GM19193 (cell line): ENCODE measurements around the gene FCGR3A.
"Not testable (repeated sequence)": the region's sequence is repeated elsewhere in the genome, so short reads cannot be mapped to it uniquely, and the experiment has no call there.

Experiments
- POLR2A ChIP-seq: IDR thresholded peaks from 4 replicates; pipeline ENCODE4 v1.6.1; 2011; ENCODE audit not compliant: insufficient read depth, insufficient read length; ENCODE audit errors: extremely low read depth

Gene FCGR3A

GRCh38 chr1:161549652-161550051, at the start of gene FCGR3A:
Gene FCGR3A, minus strand, starts transcription at chr1:161549818. Its CDS starts 82 bp downstream, at chr1:161549736.
- no peak for TF ChIP-seq POLR2A

GRCh38 chr1:161531986-161532643, 17.5 kb downstream of the FCGR3A start:
- TF ChIP-seq POLR2A: no peak

- TF ChIP-seq POLR2A: not testable (repeated sequence)
Measured at GRCh38 chr1:161523817-161524741, 25.5 kb downstream of the FCGR3A start, which contains the start of gene HSPA6. Gene HSPA6, plus strand, starts transcription at chr1:161524540. Its CDS starts 119 bp downstream, at chr1:161524659.

- no peak for TF ChIP-seq POLR2A
Measured at GRCh38 chr1:161511756-161512060, 37.9 kb downstream of the FCGR3A start.

- no peak for TF ChIP-seq POLR2A
Measured at GRCh38 chr1:161511018-161511755, 38.4 kb downstream of the FCGR3A start.

- no peak for TF ChIP-seq POLR2A
Measured at GRCh38 chr1:161510477-161510876, 39.1 kb downstream of the FCGR3A start.

GRCh38 chr1:161506336-161507223, 43.0 kb downstream of the FCGR3A start:
- no peak for TF ChIP-seq POLR2A

- no peak for TF ChIP-seq POLR2A
Measured at GRCh38 chr1:161505686-161506085, 43.9 kb downstream of the FCGR3A start.

GRCh38 chr1:161503394-161503748, 46.2 kb downstream of the FCGR3A start:
- no peak for TF ChIP-seq POLR2A

- TF ChIP-seq POLR2A: no peak
Measured at GRCh38 chr1:161502641-161503393, 46.8 kb downstream of the FCGR3A start.

GRCh38 chr1:161502181-161502580, 47.4 kb downstream of the FCGR3A start:
- TF ChIP-seq POLR2A: no peak

GRCh38 chr1:161501234-161501633, 48.4 kb downstream of the FCGR3A start:
- TF ChIP-seq POLR2A: no peak
